H1 (cell line): Measurements from ENCODE around the gene C1orf74.

ENCODE experiments used
- ATF3 ChIP-seq: IDR thresholded peaks from 2 replicates; pipeline ENCODE4 v1.6.1; 2011; ENCODE audit warnings: low read depth, mild to moderate bottlenecking, low read length; ENCODE audit not compliant: insufficient read depth
- CHD1 ChIP-seq: IDR thresholded peaks from 2 replicates; pipeline ENCODE4 v1.6.1; 2012; ENCODE audit warnings: low read depth, low read length, improper control_type of control experiment
- CTCF ChIP-seq, 3 experiments: IDR thresholded peaks; 1 replicate in 2 of 3; 2 replicates in 1 of 3; pipeline versions ENCODE4 v1.5.1 to v1.6.1; 2011; ENCODE audit warnings: low read length in 3 of 3, mild to moderate bottlenecking in 3 of 3, inconsistent platforms in 2 of 3, low read depth in 1 of 3, moderate library complexity in 1 of 3; ENCODE audit not compliant: insufficient read depth in 1 of 3; ENCODE audit errors: control extremely low read depth in 1 of 3
- EP300 ChIP-seq, 2 experiments: IDR thresholded peaks; 1 replicate in 1 of 2; 2 replicates in 1 of 2; pipeline ENCODE4 v1.6.1; 2011 to 2012; ENCODE audit warnings: low read depth in 2 of 2, low read length in 2 of 2, mild to moderate bottlenecking in 2 of 2, borderline replicate concordance in 1 of 2, inconsistent platforms in 1 of 2, moderate library complexity in 1 of 2
- JUND ChIP-seq: IDR thresholded peaks from 2 replicates; pipeline ENCODE4 v1.6.1; 2011; ENCODE audit warnings: mild to moderate bottlenecking, improper control_type of control experiment, low read length
- NRF1 ChIP-seq: IDR thresholded peaks from 2 replicates; pipeline ENCODE4 v1.6.1; 2011; ENCODE audit warnings: mild to moderate bottlenecking, low read depth, low read length, improper control_type of control experiment
- POLR2A ChIP-seq, 2 experiments: IDR thresholded peaks; 1 replicate in 1 of 2; 2 replicates in 1 of 2; pipeline ENCODE4 v1.6.1; 2011; ENCODE audit warnings: low read depth in 2 of 2, low read length in 2 of 2, mild to moderate bottlenecking in 2 of 2; ENCODE audit errors: control extremely low read depth in 1 of 2
- POLR2AphosphoS5 ChIP-seq: IDR thresholded peaks from 2 replicates; pipeline ENCODE4 v1.6.1; 2011; ENCODE audit warnings: low read depth, low read length
- RAD21 ChIP-seq, 2 experiments: IDR thresholded peaks in 1 of 2; conservative IDR thresholded peaks in 1 of 2; 2 replicates each; pipeline ENCODE4 v1.6.1; 2011; ENCODE audit warnings: low read depth in 2 of 2, low read length in 2 of 2, improper control_type of control experiment in 1 of 2, inconsistent platforms in 1 of 2, mild to moderate bottlenecking in 1 of 2, moderate library complexity in 1 of 2
- RNF2 ChIP-seq: fragments of 200-900, 300-1000 bp; sonication (generic); IDR thresholded peaks from 2 replicates; pipeline ENCODE4 v1.7.1; 2016; ENCODE audit warnings: borderline replicate concordance, low read depth, mild to moderate bottlenecking, antibody characterized with exemption, low read length; ENCODE audit not compliant: poor library complexity, severe bottlenecking; ENCODE audit errors: missing control alignments
- TCF12 ChIP-seq: IDR thresholded peaks from 2 replicates; pipeline ENCODE4 v1.6.1; 2011; ENCODE audit warnings: low read depth, mild to moderate bottlenecking, low read length
- TEAD4 ChIP-seq: IDR thresholded peaks from 2 replicates; pipeline ENCODE4 v1.6.1; 2012; ENCODE audit warnings: low read depth, low read length, inconsistent platforms, mixed read lengths
- ZNF274 ChIP-seq: IDR thresholded peaks from 2 replicates; pipeline ENCODE4 v1.7.0; 2012; ENCODE audit warnings: low read length, borderline replicate concordance; ENCODE audit errors: extremely low read depth

- no peak for TF ChIP-seq TEAD4
- no peak for TF ChIP-seq CTCF (IDR thresholded peaks at IDR 0.05; ENCODE audit: control extremely low read depth in 1 of 3, insufficient read depth in 1 of 3, low read depth in 1 of 3, low read length in 3 of 3)
- no peak for TF ChIP-seq ZNF274
- no peak for TF ChIP-seq POLR2A (IDR thresholded peaks at IDR 0.05; ENCODE audit: control extremely low read depth in 1 of 2, low read depth in 2 of 2, low read length in 2 of 2)
- no peak for TF ChIP-seq CHD1
- no peak for TF ChIP-seq POLR2AphosphoS5
- no peak for TF ChIP-seq JUND
- TF ChIP-seq RAD21 (IDR thresholded peaks at IDR 0.05 in 1 of 2, conservative IDR thresholded peaks at IDR 0.05 in 1 of 2; ENCODE audit: low read depth in 2 of 2, low read length in 2 of 2): no peak
- no peak for TF ChIP-seq EP300 (IDR thresholded peaks at IDR 0.05; ENCODE audit: borderline replicate concordance in 1 of 2, low read depth in 2 of 2, low read length in 2 of 2)
- no peak for TF ChIP-seq ATF3
- TF ChIP-seq TCF12: no peak
- TF ChIP-seq NRF1: no peak
- TF ChIP-seq RNF2: no peak
These were observed 14.4 kb downstream of the C1orf74 start for GRCh38 chr1:209769971-209770370.
